NCI-H2171 (cell line): ENCODE results near the gene RNF214.
"Not testable (repeated sequence)": the region's sequence is repeated elsewhere in the genome, so short reads cannot be mapped to it uniquely, and the experiment has no call there.

Experiments
- DNase-seq: peaks from one replicate; lab custom pipeline; 2025; lab: John Stamatoyannopoulos, UW

Gene RNF214

GRCh38 chr11:117315285-117316196, 83.1 kb downstream of the RNF214 start:
- DNase-seq = no peak

DNA sequence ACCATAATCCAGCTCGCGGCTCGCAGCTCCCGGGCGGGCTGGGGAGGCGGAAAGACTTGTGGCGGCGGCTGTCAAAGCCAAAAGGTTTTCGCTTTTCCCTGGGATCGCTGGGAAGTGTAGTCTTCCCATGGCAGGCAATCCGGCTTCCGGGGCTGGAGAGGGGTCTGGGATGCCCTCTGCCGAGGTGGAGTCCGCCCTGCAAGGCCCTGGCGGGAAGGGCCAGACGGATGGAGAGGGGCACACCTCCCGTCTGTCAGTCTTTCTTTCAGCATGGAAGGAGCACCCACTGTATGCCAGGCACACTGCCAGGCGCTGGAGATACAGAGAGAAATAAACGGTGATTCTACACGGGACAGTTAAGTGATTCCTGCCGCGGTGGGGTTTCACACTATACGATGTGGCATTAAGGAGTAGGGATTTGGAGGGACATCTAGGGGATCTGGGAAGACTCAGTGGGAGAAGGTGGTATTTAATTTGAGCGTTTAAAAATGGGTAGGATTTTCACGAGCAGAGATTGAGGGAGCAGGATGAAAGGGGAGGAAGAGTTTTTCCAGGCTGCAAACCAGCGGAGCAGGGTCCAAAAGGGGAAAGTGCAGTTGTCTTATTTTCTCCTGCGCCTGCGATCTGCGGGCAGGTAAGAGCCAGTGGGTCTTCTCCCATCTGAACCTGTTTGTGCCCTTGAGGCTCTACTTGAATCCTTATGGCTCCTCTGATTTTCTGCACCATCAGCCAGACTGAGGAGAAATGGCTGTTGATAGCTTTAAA, 83.9 kb downstream of the RNF214 start, which contains the start of gene BACE1:
Gene BACE1, minus strand, starts transcription at position 60 of the 765 bp plus-strand sequence. CDS start 461 bp downstream, outside the sequence.
- DNase-seq = peak; percentile 51

- no peak for DNase-seq
These were observed 86.3 kb downstream of the RNF214 start for GRCh38 chr11:117318738-117319137.

GRCh38 chr11:117319214-117319840, 86.9 kb downstream of the RNF214 start:
- DNase-seq = no peak

GRCh38 chr11:117327255-117327566, 94.7 kb downstream of the RNF214 start:
- DNase-seq = not testable (repeated sequence)

GRCh38 chr11:117327567-117328374, 95.3 kb downstream of the RNF214 start, which contains the start of gene CEP164:
Gene CEP164 (plus strand): TSS chr11:117327854. CDS start chr11:117338587, 10,733 bp downstream.
- peak; percentile 78 for DNase-seq

DNA sequence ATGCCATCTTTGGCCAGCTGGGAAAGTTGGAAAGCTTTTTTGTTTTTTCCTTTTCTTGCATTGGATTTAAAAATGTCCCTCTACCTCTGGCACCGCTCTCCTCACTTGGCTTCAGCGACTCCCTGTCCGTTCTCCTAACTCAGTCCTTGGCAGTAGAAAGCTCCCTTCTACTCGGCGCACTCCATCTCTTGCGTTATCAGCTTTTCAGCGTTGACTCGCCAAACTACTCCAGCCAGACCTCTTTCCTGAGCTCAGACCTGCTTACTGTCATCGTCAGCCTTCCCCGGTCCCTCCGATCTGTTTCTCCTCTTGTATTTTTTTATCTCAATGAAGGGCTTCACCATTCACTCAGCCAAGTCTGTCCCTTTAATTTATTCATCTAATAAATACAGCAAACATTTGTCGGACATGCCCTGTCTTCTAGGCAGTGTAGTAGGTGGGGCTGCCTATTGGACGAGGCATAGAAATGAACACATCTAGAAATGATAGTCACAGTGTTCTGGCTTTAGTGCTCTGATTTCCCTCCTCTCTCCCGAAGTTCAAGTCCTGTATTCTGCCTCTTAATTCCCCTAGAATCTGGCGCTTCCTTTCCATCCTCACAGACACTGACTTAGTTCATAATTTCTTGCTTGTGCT, 96.0 kb downstream of the RNF214 start:
- no peak for DNase-seq

- DNase-seq = no peak
These were observed 100.4 kb downstream of the RNF214 start for GRCh38 chr11:117332843-117333242.

DNA sequence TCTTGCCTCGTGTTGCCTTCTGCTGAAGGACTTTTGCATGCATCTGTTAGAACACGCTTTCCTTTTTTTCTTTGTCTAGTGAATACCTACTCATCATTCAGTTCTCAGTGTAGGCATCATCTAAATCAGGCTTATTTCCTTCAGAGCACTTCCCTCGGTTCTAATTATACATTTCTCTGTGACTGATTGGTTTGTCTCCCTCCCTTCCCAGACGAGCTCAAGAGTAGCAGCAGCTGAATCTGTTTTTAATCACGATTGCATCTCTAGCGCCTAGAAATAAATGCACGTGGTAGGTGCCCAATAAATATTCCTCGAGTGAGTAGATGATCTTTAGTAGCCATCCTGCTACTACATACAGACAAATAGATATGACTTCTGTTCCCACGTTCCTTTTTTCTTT, 101.4 kb downstream of the RNF214 start:
- DNase-seq = no peak

DNA sequence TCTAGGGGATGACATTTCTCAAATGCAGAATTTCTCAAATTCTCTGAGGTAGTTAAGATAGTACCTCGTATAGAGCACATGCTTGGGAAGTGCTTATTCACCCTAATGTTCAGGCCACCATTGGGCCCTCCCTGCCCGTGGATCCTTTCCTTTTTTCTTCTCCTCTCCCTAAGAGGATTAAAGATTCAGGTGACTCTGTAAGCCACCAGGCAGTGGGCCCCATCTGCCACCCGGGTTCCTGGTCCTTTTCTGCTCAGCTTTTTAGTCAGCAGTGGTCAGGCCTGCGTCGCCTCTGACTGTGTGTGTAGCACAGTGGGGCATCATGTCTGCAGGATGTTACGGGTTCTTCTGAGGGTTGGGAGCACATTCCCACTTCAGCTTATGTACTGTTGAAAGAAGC, 102.4 kb downstream of the RNF214 start:
- no peak for DNase-seq

DNA sequence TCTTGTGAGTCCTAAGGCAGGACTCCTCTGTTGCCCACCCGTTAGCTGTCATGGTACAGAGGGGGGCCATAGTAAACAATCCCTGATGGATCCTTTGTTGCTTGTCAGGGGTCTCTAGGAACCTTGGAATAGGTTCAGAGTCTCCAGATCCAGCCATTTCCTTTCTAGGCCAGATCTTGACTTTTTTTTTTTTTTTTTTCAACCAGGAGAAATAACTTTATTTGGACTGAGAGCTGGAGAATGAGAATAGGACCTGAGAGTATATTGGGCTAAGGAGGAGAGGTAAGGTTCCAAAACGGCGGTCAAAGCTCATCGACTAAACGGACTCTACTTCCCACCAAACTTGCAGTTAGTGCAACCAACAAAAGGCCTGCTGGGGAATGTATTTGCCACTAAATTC, 102.9 kb downstream of the RNF214 start:
- DNase-seq = no peak
